ENCODE measurements around the gene EML5. TPM values are rescaled to one million over a fixed set of nuclear protein-coding genes. Genes with fewer than 3 reads are reported as not detected.

Gene EML5
- total RNA-seq, result 1 to 10 TPM in 2 of 3 donors, under 1 TPM in 1; 0.68 to 1.3 (median 1.0) TPM
- total RNA-seq (2013), result 6.7 TPM

- ATAC-seq (peak; percentile 86 to 94 (median 89)), DNase-seq (peak; percentile 74 to 90)
- no peak for TF ChIP-seq CTCF (IDR thresholded peaks at IDR 0.05)
- Histone ChIP-seq H3K36me3 (ENCODE audit: control insufficient read depth, insufficient read depth, low read length) (no peaks in the 10 kb centered on the region), H3K9me3 (ENCODE audit: control insufficient read depth, insufficient read depth, low read length) (no peaks in the 10 kb centered on the region), H3K4me1 (ENCODE audit: control insufficient read depth, insufficient read depth, low read length) (peaks cover 14% of the 10 kb centered on the region), H3K4me3 (ENCODE audit: low read length) (peak within 1 kb of the TSS; percentile 75), H3K27ac (ENCODE audit: low read length) (peak within 1 kb of the TSS; percentile 61), H3K27me3 (ENCODE audit: control insufficient read depth, insufficient read depth, low read length) (peaks cover 12% of the 10 kb centered on the region)
- Mint-ChIP-seq H3K4me3 (peak within 1 kb of the TSS; percentile 92), H3K36me3 (no peaks in the 10 kb centered on the region), H3K9me3 (no peaks in the 10 kb centered on the region), H3K27me3 (ENCODE audit: low read depth in 2 of 2) (peaks cover 13% of the 10 kb centered on the region in 2 donors), H3K4me1 (peaks cover 0 to 12% of the 10 kb centered on the region in 2 donors), H3K27ac (peak within 1 kb of the TSS; percentile 60 to 76)
- intact Hi-C loops (cut with micrococcal nuclease), result loop anchor here (1.0 kb wide), 1 partner anchor 32 kb away; the partner anchor contains the start of gene TTC8
- WGBS (ENCODE audit: insufficient coverage), result under 1% methylated on average over 111 of the region's 111 CpGs
These were observed at the start of gene EML5 for GRCh38 chr14:88792473-88793258. TSS of gene EML5 (minus strand) at chr14:88792953. CDS start at chr14:88792503, 450 bp downstream.

- no peaks in the 10 kb centered on the region for H3K4me1 Mint-ChIP-seq
- peaks cover 7 to 9% of the 10 kb centered on the region in 2 donors for H3K27me3 Mint-ChIP-seq (ENCODE audit: low read depth in 2 of 2)
- H3K4me3 ChIP-seq (ENCODE audit: low read length), result no peak overlapping the region
- no peaks in the 10 kb centered on the region for H3K27me3 ChIP-seq (ENCODE audit: control insufficient read depth, insufficient read depth, low read length)
- no peak overlapping the region for H3K27ac Mint-ChIP-seq
- intact Hi-C loops (cut with micrococcal nuclease), result no loop called here
- no peak overlapping the region for H3K27ac ChIP-seq (ENCODE audit: low read length)
- no peaks in the 10 kb centered on the region for H3K36me3 ChIP-seq (ENCODE audit: control insufficient read depth, insufficient read depth, low read length)
- H3K9me3 Mint-ChIP-seq, result no peaks in the 10 kb centered on the region
- TF ChIP-seq CTCF (IDR thresholded peaks at IDR 0.05), result no peak
- H3K36me3 Mint-ChIP-seq, result no peaks in the 10 kb centered on the region
- H3K4me1 ChIP-seq (ENCODE audit: control insufficient read depth, insufficient read depth, low read length), result no peaks in the 10 kb centered on the region
- WGBS (ENCODE audit: insufficient coverage), result 87% methylated on average over 1 of the region's 1 CpG
- no peak for DNase-seq
- H3K4me3 Mint-ChIP-seq, result no peak overlapping the region
- no peaks in the 10 kb centered on the region for H3K9me3 ChIP-seq (ENCODE audit: control insufficient read depth, insufficient read depth, low read length)
- ATAC-seq, result no peak
These were observed 49.7 kb upstream of the EML5 start for GRCh38 chr14:88842414-88842813.

- ATAC-seq, result no peak
- intact Hi-C loops (cut with micrococcal nuclease), result no loop called here
These were observed 49.0 kb upstream of the EML5 start for GRCh38 chr14:88841741-88842140.

More at GRCh38 chr14:88841741-88842140, 49.0 kb upstream of the EML5 start:
- Histone ChIP-seq H3K27me3 (ENCODE audit: control insufficient read depth, insufficient read depth, low read length) (no peaks in the 10 kb centered on the region), H3K9me3 (ENCODE audit: control insufficient read depth, insufficient read depth, low read length) (no peaks in the 10 kb centered on the region), H3K4me1 (ENCODE audit: control insufficient read depth, insufficient read depth, low read length) (no peaks in the 10 kb centered on the region), H3K27ac (ENCODE audit: low read length) (no peak overlapping the region), H3K4me3 (ENCODE audit: low read length) (no peak overlapping the region), H3K36me3 (ENCODE audit: control insufficient read depth, insufficient read depth, low read length) (no peaks in the 10 kb centered on the region)
- Mint-ChIP-seq H3K36me3 (no peaks in the 10 kb centered on the region), H3K9me3 (no peaks in the 10 kb centered on the region), H3K4me1 (no peaks in the 10 kb centered on the region), H3K27ac (no peak overlapping the region), H3K27me3 (ENCODE audit: low read depth in 2 of 2) (peaks cover 7 to 15% of the 10 kb centered on the region in 2 donors), H3K4me3 (no peak overlapping the region)
- DNase-seq, result no peak
- TF ChIP-seq CTCF (IDR thresholded peaks at IDR 0.05), result no peak
- WGBS (ENCODE audit: insufficient coverage), result no CpG with 5 or more reads among the region's 1 CpG
